DMS153 (cell line): Measurements from ENCODE around the gene CPNE4.
"Not testable (repeated sequence)": the region's sequence is repeated elsewhere in the genome, so short reads cannot be mapped to it uniquely, and the experiment has no call there.

Experiments used
- DNase-seq: peaks from one replicate; lab custom pipeline; 2025; lab: John Stamatoyannopoulos, UW

The CPNE4 gene

GRCh38 chr3:132016061-132017041, 18.5 kb downstream of the CPNE4 start:
- no peak for DNase-seq

DNA sequence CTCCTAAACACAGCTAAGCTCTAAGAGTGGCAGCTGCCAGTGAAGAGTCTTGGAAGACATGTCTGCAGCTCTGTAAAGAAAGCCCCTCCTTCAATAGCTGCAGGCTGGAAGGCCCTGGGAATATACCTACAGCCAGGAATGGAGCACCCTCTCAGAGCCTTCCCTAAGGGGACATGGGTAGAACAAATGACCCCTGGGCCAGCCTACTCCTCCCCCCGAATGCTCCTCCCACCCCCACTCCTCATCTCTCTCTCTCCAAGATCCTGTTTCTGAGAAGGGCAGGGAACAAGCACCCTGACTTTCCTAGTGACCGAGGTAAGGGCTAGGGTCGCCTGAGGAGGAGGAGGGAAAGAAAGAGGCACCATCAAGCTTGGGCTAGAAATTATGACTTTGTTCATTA, 20.7 kb downstream of the CPNE4 start:
- DNase-seq, result no peak

GRCh38 chr3:132009241-132009640, 25.6 kb downstream of the CPNE4 start:
- DNase-seq, result peak; percentile 46

- DNase-seq, result no peak
Observed at GRCh38 chr3:132008837-132009236, 26.0 kb downstream of the CPNE4 start.

- DNase-seq, result no peak
Observed at GRCh38 chr3:132007617-132008016, 27.2 kb downstream of the CPNE4 start.

DNA sequence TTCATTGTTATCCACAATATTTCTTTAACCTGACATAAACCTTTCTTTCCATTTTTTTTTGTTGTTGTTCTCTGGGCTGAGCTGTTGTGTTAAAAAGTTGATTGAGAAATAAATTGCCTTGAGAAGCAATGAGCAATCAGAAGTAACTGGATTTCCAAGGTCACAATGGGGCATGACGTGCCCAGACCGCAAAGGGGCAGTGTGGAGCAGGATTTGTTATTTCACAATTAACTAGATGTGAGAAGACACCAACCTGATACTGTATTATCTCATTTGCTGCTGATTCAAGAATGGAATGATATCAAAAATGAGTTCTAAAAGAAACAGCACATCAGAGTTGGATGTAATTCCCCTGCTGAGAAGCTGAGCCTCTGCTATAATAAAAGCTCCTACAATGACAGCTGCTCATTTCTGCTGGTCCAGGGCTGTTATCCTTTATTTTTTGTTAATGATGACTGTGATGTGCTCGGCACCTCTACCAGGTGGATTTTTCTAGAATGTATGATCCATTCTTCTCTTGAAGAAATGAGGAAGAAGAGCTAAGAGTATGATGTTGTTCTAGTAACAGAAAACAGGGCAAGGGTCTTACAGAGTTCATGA, 28.1 kb downstream of the CPNE4 start:
- DNase-seq, result peak; percentile 3

DNA sequence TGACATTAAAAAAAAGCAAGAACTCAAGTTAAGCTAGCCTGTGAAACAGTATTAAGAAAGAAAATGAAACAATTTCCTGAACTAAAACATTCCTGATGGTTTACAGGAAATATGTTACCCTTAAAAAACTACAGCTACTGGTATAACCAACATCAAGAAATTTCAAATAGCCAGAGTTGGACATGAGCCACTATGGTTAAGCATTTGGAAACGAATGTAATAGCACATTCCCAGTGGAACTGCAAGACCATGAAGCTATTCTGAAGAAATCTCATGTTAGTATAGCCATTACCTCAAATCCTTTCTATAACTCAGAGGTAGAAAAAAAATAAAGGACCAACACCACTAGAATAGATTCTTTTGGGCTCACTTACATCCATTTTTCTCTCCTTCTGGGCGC, 30.2 kb downstream of the CPNE4 start:
- no peak for DNase-seq

- DNase-seq, result no peak
Observed at GRCh38 chr3:132003685-132004084, 31.1 kb downstream of the CPNE4 start.

DNA sequence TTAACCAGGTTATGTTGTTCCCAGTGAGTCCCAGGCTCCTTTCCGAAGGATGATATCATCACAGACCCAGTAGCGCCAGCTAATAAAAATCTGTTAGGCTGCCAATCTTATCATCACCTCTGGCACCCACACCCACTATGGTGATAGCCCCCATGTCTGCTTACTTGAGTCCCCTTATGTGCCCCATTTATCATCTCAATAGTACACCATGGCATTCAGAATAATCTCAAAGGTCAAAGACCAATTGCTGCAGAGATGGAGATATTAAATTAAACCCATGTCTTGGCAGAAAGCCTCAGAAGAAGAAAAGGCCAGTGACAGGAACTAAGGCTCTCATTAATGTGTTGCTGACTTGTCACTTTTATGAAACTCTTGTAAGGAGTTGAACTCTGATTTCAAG, 32.8 kb downstream of the CPNE4 start:
- no peak for DNase-seq

DNA sequence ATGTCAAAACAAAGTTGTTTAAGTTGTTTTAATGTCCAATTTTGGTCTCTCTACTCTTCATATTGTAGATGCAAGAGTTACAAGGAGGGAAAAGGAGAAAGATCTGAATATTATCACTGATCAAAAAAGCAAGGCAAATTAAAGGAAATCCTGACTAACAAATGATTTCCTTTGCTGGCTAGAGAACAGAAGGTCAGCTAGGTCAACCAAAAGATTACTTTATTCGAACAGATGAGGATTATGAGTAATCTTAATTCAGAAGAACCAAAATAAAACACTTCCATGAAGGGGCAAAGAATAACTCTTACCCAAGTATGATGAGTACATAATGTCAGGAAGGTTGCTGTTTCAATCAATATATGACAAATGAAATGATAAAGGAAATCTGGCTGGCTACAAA, 33.8 kb downstream of the CPNE4 start:
- DNase-seq, result no peak

DNA sequence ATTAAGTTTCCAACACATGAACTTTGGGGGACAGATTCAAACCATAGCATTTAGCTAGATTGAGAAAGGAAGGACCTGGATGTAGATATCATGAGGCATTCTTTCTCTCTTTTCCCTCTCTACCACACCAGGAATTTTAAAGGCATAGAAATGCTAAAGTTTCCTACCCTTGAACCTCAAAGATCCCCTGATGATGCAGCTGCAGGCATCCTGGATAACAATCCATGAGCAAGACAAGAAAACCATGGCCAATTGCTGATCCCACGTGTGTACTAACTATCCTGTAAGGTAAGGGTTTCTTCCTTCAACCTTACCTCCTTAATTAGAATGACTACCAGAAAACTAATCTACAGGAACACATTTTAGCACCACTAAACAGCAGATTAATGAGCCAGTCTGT, 36.8 kb downstream of the CPNE4 start:
- no peak for DNase-seq

DNA sequence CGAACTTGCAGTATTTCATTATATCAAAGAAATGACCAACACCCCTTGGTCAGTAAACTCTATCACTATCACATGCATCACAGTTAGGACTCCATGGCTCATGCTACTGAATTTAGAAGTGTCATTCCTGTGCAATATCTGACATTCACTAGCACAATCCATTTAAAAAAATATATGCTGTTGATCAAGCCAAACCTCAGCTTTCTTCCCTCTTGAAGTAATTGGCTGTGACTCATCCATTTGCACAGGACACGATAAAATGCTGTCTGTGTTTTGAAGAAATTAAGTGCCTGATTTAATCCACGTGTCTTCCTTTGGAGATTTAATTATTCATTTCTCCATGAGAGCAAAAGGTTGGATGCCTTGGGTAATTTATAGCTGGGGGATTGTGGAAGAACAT, 38.9 kb downstream of the CPNE4 start:
- DNase-seq, result no peak

GRCh38 chr3:131989318-131989717, 45.5 kb downstream of the CPNE4 start:
- no peak for DNase-seq

DNA sequence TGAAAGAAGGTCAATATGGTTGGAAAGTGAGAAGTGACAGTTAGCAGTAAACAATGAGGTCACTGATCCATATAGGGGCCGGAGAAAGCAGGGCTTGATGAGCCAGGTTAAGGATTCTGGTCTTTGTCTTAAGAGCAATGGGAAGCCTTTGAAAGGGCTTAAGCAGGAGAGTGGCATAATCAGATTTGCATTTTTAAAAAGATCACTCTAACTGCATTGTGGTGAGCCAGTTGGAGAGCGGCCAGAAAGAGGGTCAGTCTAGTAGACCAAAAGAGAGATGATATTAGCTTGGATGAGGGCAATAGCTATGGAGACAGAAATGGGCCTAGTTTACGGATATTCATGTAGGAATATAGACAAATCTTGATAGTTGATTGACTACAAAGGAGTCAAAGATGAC, 46.6 kb downstream of the CPNE4 start:
- DNase-seq, result no peak

- DNase-seq, result no peak
Observed at GRCh38 chr3:131983689-131984088, 51.1 kb downstream of the CPNE4 start.

- no peak for DNase-seq
Observed at GRCh38 chr3:131981323-131981722, 53.5 kb downstream of the CPNE4 start.

DNA sequence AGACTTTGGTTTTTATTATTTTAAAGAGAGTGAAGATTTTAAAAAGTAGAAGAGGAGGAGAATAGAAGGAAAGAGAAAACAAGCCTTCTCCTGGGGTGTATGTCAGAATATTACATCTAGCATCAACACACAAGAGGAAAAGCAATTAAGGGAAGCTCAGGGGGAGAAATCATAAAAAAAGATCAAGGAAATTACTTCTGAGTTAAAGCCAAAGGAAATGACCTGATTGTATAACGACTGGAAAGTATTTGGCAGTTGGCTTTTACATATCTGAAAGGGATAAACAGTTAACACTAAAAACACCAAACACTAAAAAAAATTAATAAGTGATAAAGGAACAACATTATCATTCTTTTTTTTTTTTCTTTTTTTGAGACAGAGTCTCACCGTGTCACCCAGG, 58.4 kb downstream of the CPNE4 start:
- no peak for DNase-seq

DNA sequence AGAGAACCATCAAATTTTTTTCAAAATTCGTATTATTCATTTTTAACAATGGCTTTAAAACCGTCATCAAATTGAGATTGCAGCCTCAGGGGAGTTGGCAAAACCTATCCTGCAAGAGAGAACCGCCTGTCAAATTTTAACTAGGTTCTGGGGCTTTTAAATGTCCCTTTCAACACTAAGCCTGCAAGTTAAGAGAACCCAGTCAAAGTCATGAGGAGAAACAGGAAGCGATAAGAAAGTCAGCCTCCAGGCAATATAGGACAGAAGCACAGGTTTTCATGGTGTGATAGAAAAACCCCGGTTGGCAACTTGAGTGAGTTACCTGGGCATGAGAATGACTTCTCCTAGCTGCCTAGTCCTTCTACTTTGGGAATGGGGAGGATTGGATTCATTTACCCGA, 59.8 kb downstream of the CPNE4 start:
- no peak for DNase-seq

DNA sequence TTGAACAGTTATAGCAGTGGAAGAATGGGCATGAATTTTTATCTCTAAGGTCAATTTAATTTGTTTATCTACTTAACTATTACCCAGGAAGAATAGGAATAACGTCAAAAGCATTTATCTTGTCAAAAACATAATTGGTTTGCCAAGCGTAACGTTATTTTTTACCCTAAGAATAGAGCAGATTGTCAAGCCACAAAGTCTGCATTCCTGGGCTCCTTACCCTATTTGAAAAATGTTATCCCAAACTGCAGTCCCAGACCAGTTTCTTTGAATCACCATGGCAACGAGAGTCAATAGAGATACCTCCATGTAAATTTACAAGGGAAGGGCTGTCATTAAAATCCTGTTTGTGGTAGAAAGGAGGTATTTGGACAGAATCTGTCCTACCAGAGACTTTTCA, 61.1 kb downstream of the CPNE4 start:
- DNase-seq, result no peak

- no peak for DNase-seq
Observed at GRCh38 chr3:131972550-131972949, 62.3 kb downstream of the CPNE4 start.

- DNase-seq, result no peak
Observed at GRCh38 chr3:131972091-131972490, 62.7 kb downstream of the CPNE4 start.

DNA sequence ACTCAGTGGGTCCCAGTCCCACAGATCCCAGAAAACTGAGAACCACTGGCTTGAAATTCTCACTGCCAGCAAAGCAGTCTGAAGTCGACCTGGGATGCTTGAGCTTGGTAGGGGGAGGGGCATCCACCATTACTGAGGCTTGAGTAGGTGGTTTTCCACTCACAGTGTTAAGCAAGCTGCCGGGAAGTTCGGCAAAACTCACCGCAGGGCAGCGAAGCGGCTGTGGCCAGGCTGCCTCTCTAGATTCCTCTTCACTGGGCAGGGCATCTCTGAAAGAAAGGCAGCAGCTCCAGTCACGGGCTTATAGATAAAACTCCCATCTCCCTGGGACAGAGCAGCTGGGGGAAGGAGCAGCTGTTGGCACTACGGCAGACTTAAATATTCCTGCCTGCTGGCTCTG, 71.4 kb downstream of the CPNE4 start:
- not testable (repeated sequence) for DNase-seq

DNA sequence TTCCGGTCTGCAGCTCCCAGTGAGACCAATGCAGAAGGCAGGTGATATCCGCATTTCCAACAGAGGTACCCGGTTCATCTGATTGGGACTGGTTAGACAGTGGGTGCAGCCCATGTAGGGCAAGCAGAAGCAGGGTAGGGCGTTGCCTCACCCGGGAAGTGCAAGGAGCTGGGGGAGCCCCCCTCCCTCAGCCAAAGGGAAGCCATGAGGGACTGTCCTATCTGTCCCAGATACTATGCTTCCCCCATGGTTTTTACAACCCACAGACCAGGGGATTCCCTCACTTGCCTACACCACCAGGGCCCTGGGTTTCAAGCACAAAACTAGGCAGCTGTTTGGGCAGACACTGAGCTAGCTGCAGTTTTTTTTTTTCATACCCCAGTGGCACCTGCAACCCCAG, 71.8 kb downstream of the CPNE4 start:
- DNase-seq, result no peak

- DNase-seq, result no peak
Observed at GRCh38 chr3:131960324-131960723, 74.5 kb downstream of the CPNE4 start.
